HG03139 (cell line): Measurements from ENCODE around the gene ADI1.
A peak's percentile ranks its signal among the peaks of the same experiment; 100 is the strongest.
"Not testable (repeated sequence)": the region's sequence is repeated elsewhere in the genome, so short reads cannot be mapped to it uniquely, and the experiment has no call there.

Experiments
- ATAC-seq: cut with Tn5 transposase; IDR thresholded peaks from one replicate; pipeline ENCODE4 v1.9.1; 2021; ENCODE audit not compliant: unreplicated experiment

The ADI1 gene

GRCh38 chr2:3529316-3530025 lies 10.1 kb upstream of the ADI1 start:
- no peak for ATAC-seq

GRCh38 chr2:3527886-3528785 lies 8.8 kb upstream of the ADI1 start:
- no peak for ATAC-seq

- ATAC-seq, result no peak
These were observed 7.5 kb upstream of the ADI1 start for GRCh38 chr2:3526871-3527270.

GRCh38 chr2:3523551-3524041 lies 4.3 kb upstream of the ADI1 start:
- no peak for ATAC-seq

GRCh38 chr2:3522961-3523421 lies 3.7 kb upstream of the ADI1 start:
- no peak for ATAC-seq

- ATAC-seq, result no peak
These were observed 1.3 kb upstream of the ADI1 start for GRCh38 chr2:3520591-3520990.

GRCh38 chr2:3518496-3519254 lies 656 bp downstream of the ADI1 start:
- ATAC-seq, result peak; percentile 69

GRCh38 chr2:3517948-3518495 lies 1.3 kb downstream of the ADI1 start:
- ATAC-seq, result no peak

- ATAC-seq, result no peak
These were observed 2.5 kb downstream of the ADI1 start for GRCh38 chr2:3516831-3517230.

- ATAC-seq, result not testable (repeated sequence)
These were observed 3.9 kb downstream of the ADI1 start for GRCh38 chr2:3515438-3515837.

- ATAC-seq, result no peak
These were observed 6.1 kb downstream of the ADI1 start for GRCh38 chr2:3513026-3513810.

- ATAC-seq, result no peak
These were observed 7.2 kb downstream of the ADI1 start for GRCh38 chr2:3512086-3512485.

GRCh38 chr2:3505771-3506170 lies 13.6 kb downstream of the ADI1 start:
- no peak for ATAC-seq

GRCh38 chr2:3504741-3505140 lies 14.6 kb downstream of the ADI1 start:
- ATAC-seq, result no peak

GRCh38 chr2:3503483-3503882 lies 15.8 kb downstream of the ADI1 start:
- ATAC-seq, result no peak

GRCh38 chr2:3503046-3503445 lies 16.3 kb downstream of the ADI1 start:
- ATAC-seq, result no peak

GRCh38 chr2:3500326-3500899 lies 18.9 kb downstream of the ADI1 start:
- no peak for ATAC-seq

GRCh38 chr2:3498783-3499394 lies 20.4 kb downstream of the ADI1 start:
- no peak for ATAC-seq

GRCh38 chr2:3496708-3497080 lies 22.6 kb downstream of the ADI1 start:
- ATAC-seq, result not testable (repeated sequence)
